H9 (cell line): ENCODE data around the gene SPTSSA. TPM values are rescaled to one million over a fixed set of nuclear protein-coding genes. Genes with fewer than 3 reads are reported as not detected.
"Not testable (repeated sequence)": the region's sequence is repeated elsewhere in the genome, so short reads cannot be mapped to it uniquely, and the experiment has no call there.

Experiments used
- DNase-seq: peaks from one replicate; pipeline ENCODE4 v3.0.0-alpha.2; 2017
- H2AFZ ChIP-seq: one replicate; pipeline ENCODE4 v1.6.1; 2013; ENCODE audit warnings: mild to moderate bottlenecking, low read length, control low read depth, moderate library complexity
- H2AK5ac ChIP-seq: 2 replicates; pipeline ENCODE4 v1.6.1; 2013; ENCODE audit warnings: low read length, control low read depth, mixed read lengths; ENCODE audit not compliant: insufficient read length
- H2BK120ac ChIP-seq: one replicate; pipeline ENCODE4 v1.6.1; 2013; ENCODE audit warnings: low read depth, mild to moderate bottlenecking, low read length, control low read depth, inconsistent platforms; ENCODE audit not compliant: poor library complexity, severe bottlenecking
- H2BK12ac ChIP-seq: 2 replicates; pipeline ENCODE4 v1.6.1; 2013; ENCODE audit warnings: low read length, control low read depth, mixed read lengths, low read depth; ENCODE audit not compliant: insufficient read length
- H2BK15ac ChIP-seq: 2 replicates; pipeline ENCODE4 v1.6.1; 2013; ENCODE audit warnings: low read depth, low read length, control low read depth
- H2BK20ac ChIP-seq: one replicate; pipeline ENCODE4 v1.6.1; 2013; ENCODE audit warnings: low read depth, mild to moderate bottlenecking, low read length, control low read depth, inconsistent platforms; ENCODE audit not compliant: poor library complexity, severe bottlenecking
- H2BK5ac ChIP-seq: 2 replicates; pipeline ENCODE4 v1.6.1; 2013; ENCODE audit warnings: low read length, control low read depth, mixed read lengths; ENCODE audit not compliant: insufficient read length
- H3K14ac ChIP-seq: 2 replicates; pipeline ENCODE4 v1.6.1; 2013; ENCODE audit warnings: low read length, control low read depth; ENCODE audit not compliant: insufficient read depth
- H3K18ac ChIP-seq: 2 replicates; pipeline ENCODE4 v1.6.1; 2013; ENCODE audit warnings: low read depth, mild to moderate bottlenecking, mixed read lengths, low read length, control low read depth; ENCODE audit not compliant: insufficient read length
- H3K23ac ChIP-seq: 2 replicates; pipeline ENCODE4 v1.6.1; 2013; ENCODE audit warnings: low read length, control low read depth, mixed read lengths, low read depth; ENCODE audit not compliant: insufficient read length
- H3K23me2 ChIP-seq: 2 replicates; pipeline ENCODE4 v1.6.1; 2013; ENCODE audit warnings: low read depth, mild to moderate bottlenecking, mixed read lengths, low read length, control low read depth; ENCODE audit not compliant: insufficient read length, poor library complexity, severe bottlenecking
- H3K27ac ChIP-seq: 2 replicates; pipeline ENCODE4 v1.5.1; 2013; ENCODE audit warnings: low read length, control low read depth, mixed read lengths, low read depth; ENCODE audit not compliant: insufficient read length
- H3K27me3 ChIP-seq: 2 replicates; pipeline ENCODE4 v1.6.1; 2013; ENCODE audit warnings: low read length, control low read depth, inconsistent platforms; ENCODE audit not compliant: insufficient read depth
- H3K4ac ChIP-seq: 2 replicates; pipeline ENCODE4 v1.6.1; 2013; ENCODE audit warnings: low read depth, mild to moderate bottlenecking, control low read depth, inconsistent platforms, low read length, moderate library complexity
- H3K4me1 ChIP-seq: 2 replicates; pipeline ENCODE4 v1.6.1; 2013; ENCODE audit warnings: low read length, control low read depth, inconsistent platforms; ENCODE audit not compliant: insufficient read depth
- H3K4me2 ChIP-seq: 2 replicates; pipeline ENCODE4 v1.6.1; 2013; ENCODE audit warnings: low read length, control low read depth, mixed read lengths; ENCODE audit not compliant: insufficient read length, insufficient read depth
- H3K56ac ChIP-seq: 2 replicates; pipeline ENCODE4 v1.6.1; 2013; ENCODE audit warnings: low read depth, mild to moderate bottlenecking, mixed read lengths, low read length, control low read depth; ENCODE audit not compliant: insufficient read length
- H3K79me1 ChIP-seq: 2 replicates; pipeline ENCODE4 v1.6.1; 2013; ENCODE audit warnings: low read depth, mild to moderate bottlenecking, moderate library complexity, low read length, control low read depth, inconsistent platforms; ENCODE audit not compliant: insufficient read depth, poor library complexity, severe bottlenecking
- H3K79me2 ChIP-seq: 2 replicates; pipeline ENCODE4 v1.6.1; 2013; ENCODE audit warnings: low read length, control low read depth, inconsistent platforms; ENCODE audit not compliant: insufficient read depth
- H3K9ac ChIP-seq: 2 replicates; pipeline ENCODE4 v1.6.1; 2013; ENCODE audit warnings: low read length, control low read depth, mixed read lengths; ENCODE audit not compliant: insufficient read length; ENCODE audit errors: extremely low read depth
- H3K9me3 ChIP-seq: one replicate; pipeline ENCODE4 v1.6.1; 2013; ENCODE audit warnings: low read depth, low read length, inconsistent platforms; ENCODE audit not compliant: control insufficient read depth
- H3T11ph ChIP-seq: one replicate; pipeline ENCODE4 v1.6.1; 2013; ENCODE audit warnings: mild to moderate bottlenecking, low read length, control low read depth, inconsistent platforms
- H4K20me1 ChIP-seq: one replicate; pipeline ENCODE4 v1.6.1; 2013; ENCODE audit not compliant: control insufficient read depth, insufficient read length, insufficient read depth
- H4K5ac ChIP-seq: 2 replicates; pipeline ENCODE4 v1.6.1; 2013; ENCODE audit warnings: low read depth, mild to moderate bottlenecking, mixed read lengths, low read length, control low read depth; ENCODE audit not compliant: insufficient read length
- H4K8ac ChIP-seq: replicated peaks from 2 replicates; pipeline ENCODE4 v1.6.1; 2013; ENCODE audit warnings: low read length, control low read depth, mixed read lengths, low read depth; ENCODE audit not compliant: insufficient read length
- H4K91ac ChIP-seq: 2 replicates; pipeline ENCODE4 v1.6.1; 2013; ENCODE audit warnings: low read depth, mild to moderate bottlenecking, moderate library complexity, mixed read lengths, low read length, control low read depth; ENCODE audit not compliant: insufficient read length
- H3K27ac Mint-ChIP-seq, 3 experiments: 2 replicates in 2 of 3; 3 replicates in 1 of 3; pipeline ENCODE4 v1.8.0; 2020 to 2021; ENCODE audit warnings: mixed read lengths in 3 of 3, mild to moderate bottlenecking in 1 of 3, moderate library complexity in 1 of 3
- H3K27me3 Mint-ChIP-seq: 2 replicates; pipeline ENCODE4 v1.8.0; 2021; ENCODE audit warnings: low read depth, mild to moderate bottlenecking, moderate library complexity, mixed read lengths
- H3K36me3 Mint-ChIP-seq, 3 experiments: 2 replicates in 2 of 3; 3 replicates in 1 of 3; pipeline ENCODE4 v1.8.0; 2020 to 2021; ENCODE audit warnings: low read depth in 3 of 3, mixed read lengths in 3 of 3; ENCODE audit not compliant: insufficient read depth in 1 of 3
- H3K4me1 Mint-ChIP-seq, 2 experiments: 2 replicates each; pipeline ENCODE4 v1.8.0; 2020; ENCODE audit warnings: mixed read lengths in 2 of 2
- H3K4me3 Mint-ChIP-seq, 2 experiments: 2 replicates in 1 of 2; 3 replicates in 1 of 2; pipeline ENCODE4 v1.8.0; 2020 to 2021; ENCODE audit warnings: mild to moderate bottlenecking in 2 of 2, mixed read lengths in 2 of 2, moderate library complexity in 1 of 2
- H3K9me3 Mint-ChIP-seq, 2 experiments: 2 replicates in 1 of 2; 3 replicates in 1 of 2; pipeline ENCODE4 v1.8.0; 2020; ENCODE audit warnings: mild to moderate bottlenecking in 2 of 2, mixed read lengths in 2 of 2, moderate library complexity in 1 of 2
- WGBS: extraction: QIAGEN DNeasy Blood & Tissue Kit; methylation state at CpG from one replicate; pipeline ENCODE4 v1.1.7; 2013; ENCODE audit warnings: missing lambda C conversion rate, low lambda C conversion rate, mixed read lengths; ENCODE audit not compliant: insufficient read length; ENCODE audit errors: extremely low coverage; 5-methylcytosine and 5-hydroxymethylcytosine counted together
- total RNA-seq: library from RNA; stranded (reverse); gene quantifications from 2 replicates; pipeline ENCODE4 v1.2.1, GENCODE V29; 2021
- TF ChIP-seq, protein P1 (sequence below): fragments of 200-600 bp; sonication (generic); conservative IDR thresholded peaks from 3 replicates; pipeline ENCODE4 v1.8.0; 2021; ENCODE audit warnings: antibody characterized with exemption, mild to moderate bottlenecking

The SPTSSA gene
- total RNA-seq, 1 experiment from 2014 or later, result 23.3 TPM

DNA sequence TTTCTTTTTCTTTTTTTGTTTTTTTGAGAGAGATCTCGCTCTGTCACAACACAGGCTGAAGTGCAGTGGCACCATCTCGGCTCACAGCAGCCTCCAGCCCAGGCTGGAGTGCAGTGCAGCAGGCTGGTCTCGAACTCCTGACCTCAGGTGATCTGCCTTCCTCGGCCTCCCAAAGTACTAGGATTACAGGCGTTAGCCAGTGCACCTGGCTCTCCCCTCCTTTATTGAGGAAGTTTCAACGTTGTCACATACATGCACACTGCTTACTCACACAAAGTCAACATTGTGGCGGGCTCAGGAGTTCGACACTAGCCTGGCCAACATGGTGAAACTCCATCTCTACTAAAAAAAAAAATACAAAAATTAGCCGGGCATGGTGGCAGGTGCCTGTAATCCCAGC lies 45.4 kb upstream of the SPTSSA start:
- no peak overlapping the region for H4K5ac ChIP-seq
- no peak overlapping the region for H2BK20ac ChIP-seq
- no peaks in the 10 kb centered on the region for H3K79me1 ChIP-seq
- no peaks in the 10 kb centered on the region for H3K23me2 ChIP-seq
- no peak overlapping the region for H3K56ac ChIP-seq
- no peaks in the 10 kb centered on the region for H3K27me3 ChIP-seq
- H2AK5ac ChIP-seq, result no peak overlapping the region
- no peak overlapping the region for H3K4ac ChIP-seq
- no peak overlapping the region for H3K14ac ChIP-seq
- H3K4me2 ChIP-seq, result no peak overlapping the region
- WGBS, result no CpG with 5 or more reads among the region's 9 CpGs
- H3K9me3 ChIP-seq, result no peaks in the 10 kb centered on the region
- H3K4me1 ChIP-seq, result no peaks in the 10 kb centered on the region
- Mint-ChIP-seq H3K4me1 (peaks cover 8% of the 10 kb centered on the region in 2 experiments), H3K27ac (peak overlapping the region in 1 of 3 experiments; percentile 46; a peak in 1 of 7 replicates), H3K4me3 (no peak overlapping the region), H3K36me3 (no peaks in the 10 kb centered on the region), H3K9me3 (no peaks in the 10 kb centered on the region; a peak in 1 of 5 replicates), H3K27me3 (no peaks in the 10 kb centered on the region)
- no peak overlapping the region for H4K91ac ChIP-seq
- no peak overlapping the region for H3K27ac ChIP-seq
- H4K20me1 ChIP-seq, result no peaks in the 10 kb centered on the region
- H3T11ph ChIP-seq, result no peak overlapping the region
- no peak overlapping the region for H2BK15ac ChIP-seq
- no peak overlapping the region for H3K23ac ChIP-seq
- H2BK120ac ChIP-seq, result no peak overlapping the region
- H2BK12ac ChIP-seq, result no peak overlapping the region
- H3K9ac ChIP-seq, result no peak overlapping the region
- H2BK5ac ChIP-seq, result no peak overlapping the region
- no peaks in the 10 kb centered on the region for H3K79me2 ChIP-seq
- H2AFZ ChIP-seq, result no peak overlapping the region
- no peak overlapping the region for H4K8ac ChIP-seq
- no peak for DNase-seq
- H3K18ac ChIP-seq, result no peak overlapping the region
- TF ChIP-seq, protein P1, sequence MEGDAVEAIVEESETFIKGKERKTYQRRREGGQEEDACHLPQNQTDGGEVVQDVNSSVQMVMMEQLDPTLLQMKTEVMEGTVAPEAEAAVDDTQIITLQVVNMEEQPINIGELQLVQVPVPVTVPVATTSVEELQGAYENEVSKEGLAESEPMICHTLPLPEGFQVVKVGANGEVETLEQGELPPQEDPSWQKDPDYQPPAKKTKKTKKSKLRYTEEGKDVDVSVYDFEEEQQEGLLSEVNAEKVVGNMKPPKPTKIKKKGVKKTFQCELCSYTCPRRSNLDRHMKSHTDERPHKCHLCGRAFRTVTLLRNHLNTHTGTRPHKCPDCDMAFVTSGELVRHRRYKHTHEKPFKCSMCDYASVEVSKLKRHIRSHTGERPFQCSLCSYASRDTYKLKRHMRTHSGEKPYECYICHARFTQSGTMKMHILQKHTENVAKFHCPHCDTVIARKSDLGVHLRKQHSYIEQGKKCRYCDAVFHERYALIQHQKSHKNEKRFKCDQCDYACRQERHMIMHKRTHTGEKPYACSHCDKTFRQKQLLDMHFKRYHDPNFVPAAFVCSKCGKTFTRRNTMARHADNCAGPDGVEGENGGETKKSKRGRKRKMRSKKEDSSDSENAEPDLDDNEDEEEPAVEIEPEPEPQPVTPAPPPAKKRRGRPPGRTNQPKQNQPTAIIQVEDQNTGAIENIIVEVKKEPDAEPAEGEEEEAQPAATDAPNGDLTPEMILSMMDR, result no peak

DNA sequence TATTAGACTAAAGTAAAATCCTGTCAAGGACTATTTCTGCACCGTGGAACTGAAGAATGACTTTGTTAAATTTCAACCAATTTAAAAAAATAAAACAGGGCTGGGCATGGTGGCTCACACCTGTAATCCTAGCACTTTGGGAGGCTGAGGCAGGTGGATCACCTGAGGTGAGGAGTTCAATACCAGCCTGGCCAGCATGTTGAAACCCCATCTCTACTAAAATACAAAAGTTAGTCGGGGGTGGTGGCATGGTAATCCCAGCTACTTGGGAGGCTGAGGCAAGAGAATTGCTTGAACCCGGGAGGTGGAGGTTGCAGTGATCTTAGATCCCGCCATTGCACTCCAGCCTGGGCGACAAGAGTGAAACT lies 43.1 kb upstream of the SPTSSA start:
- H3K14ac ChIP-seq, DNase-seq, H3K36me3 Mint-ChIP-seq, H3K27me3 ChIP-seq, H3K79me2 ChIP-seq, H4K91ac ChIP-seq, H4K5ac ChIP-seq, H3K23me2 ChIP-seq, H3K4me3 Mint-ChIP-seq, H3K27ac Mint-ChIP-seq, H3K27ac ChIP-seq, H4K20me1 ChIP-seq, H3K4me1 ChIP-seq, H3K79me1 ChIP-seq, H2BK12ac ChIP-seq, H2BK5ac ChIP-seq, H2BK15ac ChIP-seq, H3K9me3 ChIP-seq, H3K23ac ChIP-seq, H2BK120ac ChIP-seq, H3K56ac ChIP-seq, H3K27me3 Mint-ChIP-seq, H3K9ac ChIP-seq, H2AFZ ChIP-seq, H2AK5ac ChIP-seq, H3K4me2 ChIP-seq, H3K18ac ChIP-seq, H3T11ph ChIP-seq, H4K8ac ChIP-seq, H3K4ac ChIP-seq, H3K9me3 Mint-ChIP-seq, H2BK20ac ChIP-seq: not testable (repeated sequence)
- peaks cover 12% of the 10 kb centered on the region in 2 experiments for H3K4me1 Mint-ChIP-seq
- WGBS, result no CpG with 5 or more reads among the region's 5 CpGs
